Adrenal gland (tissue), 12 donors: ENCODE measurements around the gene FBXL16. TPM values are rescaled to one million over a fixed set of nuclear protein-coding genes. Genes with fewer than 3 reads are reported as not detected.

ENCODE experiments used
- DNase-seq, 7 donors: peaks; one replicate each; pipeline ENCODE4 v3.0.0-alpha.2; 2019 to 2020
- H3K27ac ChIP-seq, 5 donors: fragments of 200-600 bp; sonication (generic) in 4 of 5; 1 replicate in 3 of 5; 2 replicates in 2 of 5; pipeline versions ENCODE4 v1.5.1 to v1.8.0; 2016 to 2020; ENCODE audit warnings: mild to moderate bottlenecking in 1 of 5
- H3K27me3 ChIP-seq: fragments of 200-600 bp; 2 replicates; pipeline ENCODE4 v1.8.0; 2021
- H3K36me3 ChIP-seq, 2 donors: fragments of 200-600 bp; replicated peaks in 1 of 2; 1 replicate in 1 of 2; 2 replicates in 1 of 2; pipeline versions ENCODE4 v1.5.1 to v1.8.0; 2018 to 2022
- H3K4me1 ChIP-seq, 2 donors: fragments of 200-600 bp; replicated peaks in 1 of 2; 1 replicate in 1 of 2; 2 replicates in 1 of 2; pipeline versions ENCODE4 v1.5.1 to v1.8.0; 2018 to 2021
- H3K4me3 ChIP-seq, 4 donors: fragments of 200-600 bp; sonication (generic) in 3 of 4; one replicate each; pipeline ENCODE4 v1.5.1; 2016 to 2018
- H3K9me3 ChIP-seq, 3 donors: fragments of 200-600 bp; sonication (generic) in 1 of 3; replicated peaks in 1 of 3; 1 replicate in 2 of 3; 2 replicates in 1 of 3; pipeline versions ENCODE4 v1.5.1 to v1.8.0; 2016 to 2021
- POLR2A ChIP-seq, 2 donors: fragments of 450-650 bp; IDR thresholded peaks; one replicate each; pipeline ENCODE4 v1.6.1; 2017; ENCODE audit warnings: antibody characterized with exemption in 2 of 2, mild to moderate bottlenecking in 2 of 2, moderate library complexity in 1 of 2
- WGBS, 4 donors: extraction: QIAGEN DNeasy Blood & Tissue Kit in 2 of 4; methylation state at CpG; one replicate each; pipeline versions ENCODE4 v1.1.5 to v1.1.7; 2013 to 2017; 5-methylcytosine and 5-hydroxymethylcytosine counted together
- intact Hi-C, 2 donors: fragments of 100-400 bp; cut with DNase I; formaldehyde crosslinking; loops; one replicate each; pipeline versions ENCODE4 v1.14.1 to v1.15.0; 2022 to 2023
- polyA plus RNA-seq, 3 donors: library from polyadenylated mRNA; stranded (reverse); fragments of 200-250 nt in 2 of 3; fragments of 350-450 nt in 1 of 3; fragmentation: Illumina TruSeq in 1 of 3; extraction: RNeasy Lipid Tissue Mini Kit (QIAGEN cat#74804) in 1 of 3; gene quantifications; one replicate each; pipeline ENCODE4 v1.2.3, GENCODE V29; 2013 to 2014
- total RNA-seq, 9 donors: library from RNA; depleted of rRNA in 4 of 9; stranded (reverse); fragments of >200 nt in 4 of 9; fragments of 120-200 nt in 1 of 9; fragmentation: NEBNext Ultra II Directional in 1 of 9; extraction: Animal tissue kit (Norgen Biotek cat#: 25700) in 1 of 9; gene quantifications; one replicate each; pipeline versions ENCODE4 v1.1.0 to v1.2.4, GENCODE V29; 2013 to 2023
- TF ChIP-seq, protein P1 (sequence below), 6 experiments: fragments of 450-650 bp in 4 of 6; fragments of 200-600 bp in 2 of 6; sonication (generic) in 1 of 6; IDR thresholded peaks; 1 replicate in 5 of 6; 2 replicates in 1 of 6; pipeline versions ENCODE4 v1.5.1 to v1.8.0; 2016 to 2021; ENCODE audit warnings: antibody characterized with exemption in 6 of 6, mild to moderate bottlenecking in 2 of 6, moderate library complexity in 1 of 6
- donor health status: healthy with polysubstance abuse.
- donor health status: Bipolar disorder and iron deficiency.
- donor health status: DM: yes; HTN: yes; CAD: no.
- donor health status: DM: no; HTN: no; CAD: no.
- donor health status: DM: no; HTN: no; CAD: no.
- donor health status: DM: yes; HTN: yes; CAD: no.

Gene FBXL16
- total and polyA plus RNA-seq, 12 donors = 0.17 to 18.3 (median 5.2) TPM; not detected in 1

DNA sequence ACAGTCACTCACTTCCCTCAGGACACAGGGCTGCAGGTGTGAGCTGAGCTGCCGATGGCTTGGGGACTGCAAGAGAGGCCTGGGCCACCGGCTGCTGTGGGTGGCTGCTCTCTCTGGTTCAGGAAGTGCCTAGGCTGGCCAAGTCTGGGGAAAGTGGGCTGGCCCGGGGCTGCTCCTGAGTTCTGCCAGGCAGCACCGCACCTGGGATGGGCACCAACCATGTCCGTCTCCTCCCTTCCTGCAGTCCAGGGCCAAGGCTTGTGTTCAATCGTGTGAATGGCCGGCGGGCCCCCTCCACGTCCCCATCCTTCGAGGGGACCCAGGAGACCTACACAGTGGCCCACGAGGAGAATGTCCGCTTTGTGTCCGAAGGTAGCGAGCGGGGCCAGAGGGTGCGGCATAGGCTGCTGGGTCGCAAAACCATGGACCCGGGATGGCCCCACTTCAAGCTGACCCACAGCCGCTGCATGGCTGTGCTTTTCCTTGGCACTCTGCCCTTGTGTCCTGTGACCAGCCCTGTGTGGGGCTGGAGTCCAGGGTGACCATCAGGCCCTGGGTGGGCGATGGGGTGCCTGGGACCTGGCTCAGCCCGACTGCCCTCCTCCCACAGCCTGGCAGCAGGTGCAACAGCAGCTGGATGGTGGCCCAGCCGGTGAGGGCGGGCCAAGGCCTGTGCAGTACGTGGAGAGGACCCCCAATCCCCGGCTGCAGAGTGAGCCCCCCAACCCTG is 58.3 kb downstream of the FBXL16 start:
- Histone ChIP-seq H3K36me3 (no peaks in the 10 kb centered on the region), H3K27ac (peak overlapping the region in 4 of 5 donors; percentile 47 to 95 (median 80)), H3K4me3 (no peak overlapping the region), H3K27me3 (no peaks in the 10 kb centered on the region), H3K4me1 (peaks cover 73 to 85% of the 10 kb centered on the region in 2 donors), H3K9me3 (no peaks in the 10 kb centered on the region)
- peak in 2 of 7 donors; percentile 55 to 70 for DNase-seq
- WGBS, 4 donors = 62 to 74% (median 74%) methylated on average over 10 to 25 of the region's 25 CpGs
- intact Hi-C loops = no loop called here
- no peak for TF ChIP-seq POLR2A (IDR thresholded peaks at IDR 0.05)
- TF ChIP-seq, protein P1, sequence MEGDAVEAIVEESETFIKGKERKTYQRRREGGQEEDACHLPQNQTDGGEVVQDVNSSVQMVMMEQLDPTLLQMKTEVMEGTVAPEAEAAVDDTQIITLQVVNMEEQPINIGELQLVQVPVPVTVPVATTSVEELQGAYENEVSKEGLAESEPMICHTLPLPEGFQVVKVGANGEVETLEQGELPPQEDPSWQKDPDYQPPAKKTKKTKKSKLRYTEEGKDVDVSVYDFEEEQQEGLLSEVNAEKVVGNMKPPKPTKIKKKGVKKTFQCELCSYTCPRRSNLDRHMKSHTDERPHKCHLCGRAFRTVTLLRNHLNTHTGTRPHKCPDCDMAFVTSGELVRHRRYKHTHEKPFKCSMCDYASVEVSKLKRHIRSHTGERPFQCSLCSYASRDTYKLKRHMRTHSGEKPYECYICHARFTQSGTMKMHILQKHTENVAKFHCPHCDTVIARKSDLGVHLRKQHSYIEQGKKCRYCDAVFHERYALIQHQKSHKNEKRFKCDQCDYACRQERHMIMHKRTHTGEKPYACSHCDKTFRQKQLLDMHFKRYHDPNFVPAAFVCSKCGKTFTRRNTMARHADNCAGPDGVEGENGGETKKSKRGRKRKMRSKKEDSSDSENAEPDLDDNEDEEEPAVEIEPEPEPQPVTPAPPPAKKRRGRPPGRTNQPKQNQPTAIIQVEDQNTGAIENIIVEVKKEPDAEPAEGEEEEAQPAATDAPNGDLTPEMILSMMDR (IDR thresholded peaks at IDR 0.05) = no peak

DNA sequence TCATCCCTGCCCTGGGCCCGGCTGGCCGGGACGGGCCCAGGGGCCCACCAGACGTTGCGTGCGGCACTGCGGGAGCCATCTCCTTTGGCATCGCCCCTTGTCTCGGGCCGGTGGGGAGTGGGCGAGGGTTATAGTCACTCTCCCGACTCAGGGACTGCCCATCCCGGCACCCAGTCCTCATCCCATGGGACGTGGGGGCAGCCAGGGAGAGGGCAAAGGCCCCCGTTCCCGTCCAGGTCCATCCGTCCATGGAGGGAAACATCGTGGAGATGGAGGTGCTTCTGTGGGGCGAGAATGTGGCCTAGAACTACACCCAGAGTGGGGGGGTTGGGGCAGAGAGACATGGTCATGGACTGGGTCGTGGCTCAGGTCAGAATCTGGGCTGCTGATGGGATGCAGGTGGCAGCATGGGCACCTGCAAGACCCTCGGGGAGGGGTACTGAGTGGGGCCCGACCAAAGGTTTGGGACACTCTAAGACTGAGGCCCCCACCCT is 58.9 kb downstream of the FBXL16 start:
- Histone ChIP-seq H3K27me3 (no peaks in the 10 kb centered on the region), H3K4me1 (peaks cover 70 to 80% of the 10 kb centered on the region in 2 donors), H3K27ac (peak overlapping the region; percentile 37 to 95 (median 74)), H3K36me3 (no peaks in the 10 kb centered on the region), H3K9me3 (no peaks in the 10 kb centered on the region), H3K4me3 (no peak overlapping the region)
- WGBS, 4 donors = 74 to 88% (median 80%) methylated on average over 14 to 22 of the region's 22 CpGs
- intact Hi-C loops = no loop called here
- TF ChIP-seq POLR2A (IDR thresholded peaks at IDR 0.05) = no peak
- TF ChIP-seq, protein P1 (IDR thresholded peaks at IDR 0.05) = no peak
- DNase-seq = no peak

DNA sequence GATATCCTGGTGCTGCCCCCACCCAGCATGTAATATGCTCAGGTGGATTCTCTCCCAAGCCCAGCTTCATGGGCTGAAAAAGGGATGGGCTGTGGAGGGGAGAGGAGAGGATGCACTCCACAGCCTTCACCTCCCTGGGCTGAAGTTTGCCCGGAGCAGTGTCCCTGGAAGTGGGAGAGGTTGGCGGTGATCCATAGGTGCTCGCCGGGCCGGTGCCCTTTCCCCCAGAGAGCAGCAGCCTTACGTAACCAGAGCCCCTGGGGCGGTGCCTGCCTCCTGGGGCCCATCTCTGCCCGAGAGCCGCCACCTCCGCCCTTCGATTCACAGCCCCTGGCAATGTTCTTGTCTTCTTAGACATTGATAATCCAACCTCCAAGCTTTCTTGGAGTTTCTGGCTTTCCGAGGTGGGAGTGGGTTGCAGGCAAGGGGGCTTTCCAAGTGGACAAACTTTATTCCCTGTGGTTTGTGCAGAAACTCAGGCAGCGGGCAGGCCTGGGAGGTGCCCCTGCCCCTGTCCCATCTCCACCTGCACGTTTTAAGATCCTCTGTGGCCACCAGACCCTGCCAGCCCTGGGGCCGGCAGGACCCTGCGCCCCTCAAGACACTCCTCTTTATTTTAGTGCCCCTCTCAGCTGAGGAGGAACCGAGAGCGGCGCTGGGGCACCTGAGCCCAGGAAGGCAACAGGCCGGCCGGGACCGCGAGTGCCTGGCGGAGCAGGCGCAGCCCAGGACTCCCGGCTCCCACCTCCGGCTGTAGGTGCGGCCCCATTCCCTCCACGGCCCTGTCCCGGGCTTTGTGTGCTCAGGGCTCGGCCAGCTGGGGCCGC is 59.5 kb downstream of the FBXL16 start:
- Histone ChIP-seq H3K27ac (peak overlapping the region; percentile 37 to 95 (median 74)), H3K36me3 (no peaks in the 10 kb centered on the region), H3K4me1 (peaks cover 70 to 74% of the 10 kb centered on the region in 2 donors), H3K9me3 (no peaks in the 10 kb centered on the region), H3K27me3 (no peaks in the 10 kb centered on the region), H3K4me3 (no peak overlapping the region)
- DNase-seq = peak in 6 of 7 donors; percentile 83 to 91 (median 89)
- TF ChIP-seq, protein P1 (IDR thresholded peaks at IDR 0.05) = no peak
- TF ChIP-seq POLR2A (IDR thresholded peaks at IDR 0.05) = peak in 1 of 2 donors; percentile 36
- 53 to 63% (median 61%) methylated on average over 25 to 32 of the region's 32 CpGs for WGBS, 4 donors
- intact Hi-C loops = no loop called here

DNA sequence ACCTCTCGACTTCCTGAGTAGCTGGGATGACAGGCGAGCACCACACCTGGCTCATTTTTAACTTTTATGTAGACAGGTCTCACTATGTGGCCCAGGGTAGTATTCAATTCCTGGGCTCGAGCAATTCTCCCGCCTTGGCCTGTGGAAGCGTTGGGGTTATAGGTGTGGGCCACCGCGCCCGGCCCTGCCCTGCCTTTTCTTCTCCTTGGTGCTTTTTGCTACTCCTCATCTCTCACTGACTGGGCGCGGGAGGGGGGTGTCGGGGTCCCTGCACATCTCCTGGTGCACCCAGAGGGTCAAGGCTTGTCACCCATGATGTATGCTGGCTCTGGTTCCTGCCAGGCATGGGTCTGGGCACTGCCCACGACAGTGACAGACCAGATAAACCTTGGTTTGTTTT is 61.0 kb downstream of the FBXL16 start:
- Histone ChIP-seq H3K4me3 (no peak overlapping the region), H3K4me1 (peaks cover 63 to 68% of the 10 kb centered on the region in 2 donors), H3K27me3 (no peaks in the 10 kb centered on the region), H3K9me3 (no peaks in the 10 kb centered on the region), H3K36me3 (no peaks in the 10 kb centered on the region), H3K27ac (peak overlapping the region in 3 of 5 donors; percentile 68 to 95 (median 92))
- WGBS, 4 donors = 79 to 88% (median 83%) methylated on average over 9 to 12 of the region's 12 CpGs
- TF ChIP-seq, protein P1 (IDR thresholded peaks at IDR 0.05) = no peak
- peak in 1 of 2 donors; percentile 2 for TF ChIP-seq POLR2A (IDR thresholded peaks at IDR 0.05)
- DNase-seq = no peak
- intact Hi-C loops = no loop called here
